Skeletal muscle satellite cell (primary cell): Measurements from ENCODE around the gene PTN. TPM values are rescaled to one million over a fixed set of nuclear protein-coding genes. Genes with fewer than 3 reads are reported as not detected.
"Not testable (repeated sequence)": the region's sequence is repeated elsewhere in the genome, so short reads cannot be mapped to it uniquely, and the experiment has no call there.

Experiments
- H3K27me3 ChIP-seq: 2 replicates; pipeline ENCODE4 v1.7.0; 2013; ENCODE audit warnings: low read length; ENCODE audit not compliant: control insufficient read depth, insufficient read depth
- H3K36me3 ChIP-seq: 2 replicates; pipeline ENCODE4 v1.7.0; 2013; ENCODE audit warnings: mild to moderate bottlenecking, control low read depth, low read length; ENCODE audit not compliant: insufficient read depth
- H3K4me1 ChIP-seq: 2 replicates; pipeline ENCODE4 v1.7.0; 2013; ENCODE audit warnings: low read length; ENCODE audit not compliant: control insufficient read depth, insufficient read depth
- H3K4me2 ChIP-seq: 2 replicates; pipeline ENCODE4 v1.7.0; 2013; ENCODE audit warnings: mild to moderate bottlenecking, low read length
- H3K4me3 ChIP-seq: 2 replicates; pipeline ENCODE4 v1.7.0; 2013; ENCODE audit warnings: low read length
- H3K9ac ChIP-seq: 2 replicates; pipeline ENCODE4 v1.7.0; 2013; ENCODE audit warnings: mild to moderate bottlenecking, low read depth, low read length, moderate library complexity
- H3K9me3 ChIP-seq: replicated peaks from 2 replicates; pipeline ENCODE4 v1.7.0; 2013; ENCODE audit warnings: mild to moderate bottlenecking, control low read depth, low read length
- small RNA-seq: library from RNA; depleted of rRNA; stranded (forward); fragments of <200 nt; gene quantifications from one replicate; pipeline ENCODE3, GENCODE V24; 2012

PTN gene

DNA sequence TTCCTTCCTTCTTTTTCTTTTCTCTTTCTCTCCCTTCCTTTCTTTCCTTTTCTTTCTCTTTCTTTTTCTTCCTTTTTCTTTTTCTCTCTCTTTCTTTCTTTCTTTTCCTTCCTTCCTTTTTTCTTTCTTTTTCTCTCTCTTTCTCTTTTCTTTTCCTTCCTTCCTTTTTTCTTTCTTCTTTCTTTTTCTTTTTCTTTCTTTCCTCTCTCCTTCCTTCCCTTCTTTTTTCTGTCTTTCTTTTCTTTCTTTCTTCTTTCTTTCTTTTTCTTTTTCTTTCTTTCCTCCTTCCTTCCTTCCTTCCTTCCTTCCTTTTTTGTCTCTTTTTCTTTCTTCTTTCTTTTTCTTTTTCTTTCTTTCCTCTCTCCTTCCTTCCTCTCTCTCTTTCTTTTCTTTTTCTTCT lies 136.8 kb downstream of the PTN start:
- Histone ChIP-seq H3K4me1 (no peaks in the 10 kb centered on the region), H3K9me3 (no peaks in the 10 kb centered on the region), H3K27me3 (no peaks in the 10 kb centered on the region), H3K4me3 (no peak overlapping the region), H3K4me2 (no peak overlapping the region), H3K36me3 (no peaks in the 10 kb centered on the region), H3K9ac (no peak overlapping the region)

DNA sequence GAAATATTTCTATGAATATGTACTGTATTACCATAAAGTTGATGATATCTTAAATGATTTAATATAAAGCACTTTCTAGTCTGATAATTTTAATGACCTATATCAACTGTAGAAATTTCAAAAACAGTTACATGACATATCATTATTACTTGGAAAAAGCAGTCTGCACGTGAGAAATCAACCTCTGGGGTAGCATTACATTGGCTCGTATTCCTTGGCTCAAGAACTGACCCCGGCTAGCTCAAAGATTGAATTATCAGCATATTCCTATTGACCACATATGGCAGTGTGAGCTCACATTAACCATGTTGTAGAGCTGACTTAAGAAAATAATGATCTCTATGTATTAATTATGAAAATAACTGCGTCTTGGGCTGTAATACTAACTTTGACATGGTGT lies 139.3 kb downstream of the PTN start:
- no peak overlapping the region for H3K4me2 ChIP-seq
- no peak overlapping the region for H3K4me3 ChIP-seq
- no peak overlapping the region for H3K9ac ChIP-seq
- H3K4me1 ChIP-seq: no peaks in the 10 kb centered on the region
- H3K9me3 ChIP-seq: no peaks in the 10 kb centered on the region
- peaks cover 7% of the 10 kb centered on the region for H3K27me3 ChIP-seq
- H3K36me3 ChIP-seq: no peaks in the 10 kb centered on the region

DNA sequence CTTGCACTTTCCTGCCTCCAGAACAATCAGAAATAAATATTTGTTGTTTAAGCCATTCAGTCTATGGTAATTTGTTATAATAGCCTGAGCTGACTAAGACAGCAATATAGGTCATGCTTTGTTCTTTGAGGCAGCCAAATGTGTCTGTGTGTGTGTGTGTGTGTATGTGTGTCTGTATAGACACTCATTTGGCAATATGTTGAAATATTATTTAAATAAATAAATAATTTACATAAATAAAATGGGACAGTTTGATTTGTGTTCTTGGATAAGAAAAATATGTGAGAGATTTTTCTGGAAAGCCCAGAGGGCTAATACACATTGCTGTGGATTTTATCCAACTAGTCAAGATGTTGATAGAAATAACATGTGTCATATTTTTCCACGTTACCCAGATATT lies 140.2 kb downstream of the PTN start:
- Histone ChIP-seq H3K4me2 (no peak overlapping the region), H3K9me3 (no peaks in the 10 kb centered on the region), H3K9ac (no peak overlapping the region), H3K4me3 (no peak overlapping the region), H3K36me3 (no peaks in the 10 kb centered on the region), H3K27me3 (peaks cover 7% of the 10 kb centered on the region), H3K4me1 (no peaks in the 10 kb centered on the region)

DNA sequence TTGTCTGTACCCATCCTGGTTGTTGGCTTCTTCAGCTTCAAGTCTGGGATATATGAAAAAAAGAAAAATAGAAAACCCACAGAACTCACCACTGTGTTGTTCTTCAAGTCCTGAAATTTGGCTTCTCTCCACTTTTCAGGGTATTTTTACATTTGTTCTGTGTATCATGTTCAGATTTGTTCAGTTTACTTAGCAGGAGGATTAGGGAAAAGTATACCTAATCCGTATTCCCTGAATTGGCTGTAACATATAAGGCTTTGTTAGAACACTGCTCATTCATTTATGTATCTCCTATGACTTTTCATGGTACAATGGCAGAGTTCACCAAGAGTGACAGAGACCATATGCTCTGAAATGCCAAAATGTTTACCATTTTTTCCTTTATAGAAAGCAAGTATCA lies 146.9 kb downstream of the PTN start:
- Histone ChIP-seq H3K4me1 (no peaks in the 10 kb centered on the region), H3K9ac (no peak overlapping the region), H3K27me3 (peaks cover 7% of the 10 kb centered on the region), H3K4me3 (no peak overlapping the region), H3K36me3 (no peaks in the 10 kb centered on the region), H3K4me2 (no peak overlapping the region), H3K9me3 (no peaks in the 10 kb centered on the region)

DNA sequence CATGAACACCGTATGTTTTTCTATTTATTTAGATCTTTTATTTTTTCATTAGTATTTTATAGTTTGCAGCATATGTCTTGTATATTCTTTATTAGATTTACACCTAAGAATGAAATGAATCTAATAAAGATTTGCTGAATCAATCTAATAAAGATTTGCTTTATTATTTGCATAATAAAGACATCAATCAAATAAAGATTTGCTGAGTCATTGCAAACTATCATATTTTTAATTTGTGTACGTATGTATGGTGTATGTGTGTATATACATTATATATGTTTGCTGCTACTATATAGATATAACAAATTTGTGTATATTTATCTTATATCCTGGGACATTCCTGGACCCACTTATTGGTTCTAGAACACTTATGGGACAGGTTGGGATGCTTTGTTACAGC lies 147.5 kb downstream of the PTN start:
- Histone ChIP-seq H3K9me3 (no peaks in the 10 kb centered on the region), H3K4me2 (no peak overlapping the region), H3K9ac (no peak overlapping the region), H3K4me1 (no peaks in the 10 kb centered on the region), H3K4me3 (no peak overlapping the region), H3K27me3 (peaks cover 4% of the 10 kb centered on the region), H3K36me3 (no peaks in the 10 kb centered on the region)

DNA sequence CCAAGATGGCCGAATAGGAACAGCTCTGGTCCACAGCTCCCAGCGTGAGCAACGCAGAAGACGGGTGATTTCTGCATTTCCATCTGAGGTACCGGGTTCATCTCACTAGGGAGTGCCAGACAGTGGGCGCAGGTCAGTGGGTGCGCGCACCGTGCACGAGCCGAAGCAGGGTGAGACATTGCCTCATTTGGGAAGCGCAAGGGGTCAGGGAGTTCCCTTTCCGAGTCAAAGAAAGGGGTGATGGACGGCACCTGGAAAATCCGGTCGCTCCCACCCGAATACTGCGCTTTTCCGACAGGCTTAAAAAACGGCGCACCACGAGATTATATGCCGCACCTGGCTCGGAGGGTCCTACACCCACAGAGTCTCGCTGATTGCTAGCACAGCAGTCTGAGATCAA lies 161.9 kb downstream of the PTN start:
- H3K9ac ChIP-seq, H3K9me3 ChIP-seq, H3K27me3 ChIP-seq, H3K4me1 ChIP-seq, H3K4me3 ChIP-seq, H3K36me3 ChIP-seq, H3K4me2 ChIP-seq: not testable (repeated sequence)

Small RNAs within 50 kb of the gene (small RNA-seq; reads per million reads assigned to genes)
- gene RF00136: not detected
